Measurements from ENCODE around the gene CCDC88B. TPM values are rescaled to one million over a fixed set of nuclear protein-coding genes. Genes with fewer than 3 reads are reported as not detected.
A peak's percentile ranks its signal among the peaks of the same experiment; 100 is the strongest.

Gene CCDC88B
- total and polyA plus RNA-seq, 12 donors: 4.2 to 42.7 (median 7.0) TPM

DNA sequence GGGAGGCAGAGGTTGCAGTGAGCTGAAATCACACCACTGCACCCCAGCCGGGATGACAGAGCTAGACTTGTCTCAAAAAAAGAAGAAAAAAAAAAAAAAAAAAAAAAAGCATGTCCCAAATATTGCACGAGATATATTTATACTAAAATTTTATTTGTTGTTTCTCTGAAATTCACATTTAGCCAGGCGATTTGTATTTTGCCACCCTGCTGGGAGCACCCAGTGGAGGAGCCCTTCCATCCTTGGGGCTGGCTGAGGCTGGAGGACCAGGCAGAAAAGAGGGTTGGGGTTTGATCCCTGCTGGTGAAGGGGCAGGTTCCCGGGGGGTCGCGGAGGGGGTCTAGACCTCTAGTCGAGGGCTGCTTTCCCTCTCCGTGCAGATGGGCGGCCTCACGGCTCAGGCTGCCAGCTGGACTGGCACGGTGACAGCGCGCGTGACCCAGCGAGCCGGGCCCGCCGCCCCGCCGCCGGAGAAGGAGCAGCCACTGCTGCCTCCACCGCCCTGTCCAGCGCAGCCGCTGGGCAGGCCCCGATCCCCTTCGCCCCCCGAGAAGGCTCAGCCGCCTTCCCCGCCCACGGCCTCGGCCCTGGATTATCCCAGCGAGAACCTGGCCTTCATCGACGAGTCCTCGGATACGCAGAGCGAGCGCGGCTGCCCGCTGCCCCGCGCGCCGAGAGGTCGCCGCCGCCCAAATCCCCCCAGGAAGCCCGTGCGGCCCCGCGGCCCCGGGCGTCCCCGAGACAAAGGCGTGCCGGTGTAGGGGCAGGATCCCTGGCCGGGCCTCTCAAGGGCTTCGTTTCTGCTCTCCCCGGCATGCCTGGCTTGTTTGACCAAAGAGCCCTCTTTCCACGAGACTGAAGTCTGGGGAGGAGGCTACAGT is 40.8 kb upstream of the CCDC88B start:
- peak; percentile 21 to 64 (median 51) for ATAC-seq
- peak overlapping the region in 4 of 10 donors; percentile 4 to 58 (median 31) for H3K27ac ChIP-seq
- TF ChIP-seq, protein P1, sequence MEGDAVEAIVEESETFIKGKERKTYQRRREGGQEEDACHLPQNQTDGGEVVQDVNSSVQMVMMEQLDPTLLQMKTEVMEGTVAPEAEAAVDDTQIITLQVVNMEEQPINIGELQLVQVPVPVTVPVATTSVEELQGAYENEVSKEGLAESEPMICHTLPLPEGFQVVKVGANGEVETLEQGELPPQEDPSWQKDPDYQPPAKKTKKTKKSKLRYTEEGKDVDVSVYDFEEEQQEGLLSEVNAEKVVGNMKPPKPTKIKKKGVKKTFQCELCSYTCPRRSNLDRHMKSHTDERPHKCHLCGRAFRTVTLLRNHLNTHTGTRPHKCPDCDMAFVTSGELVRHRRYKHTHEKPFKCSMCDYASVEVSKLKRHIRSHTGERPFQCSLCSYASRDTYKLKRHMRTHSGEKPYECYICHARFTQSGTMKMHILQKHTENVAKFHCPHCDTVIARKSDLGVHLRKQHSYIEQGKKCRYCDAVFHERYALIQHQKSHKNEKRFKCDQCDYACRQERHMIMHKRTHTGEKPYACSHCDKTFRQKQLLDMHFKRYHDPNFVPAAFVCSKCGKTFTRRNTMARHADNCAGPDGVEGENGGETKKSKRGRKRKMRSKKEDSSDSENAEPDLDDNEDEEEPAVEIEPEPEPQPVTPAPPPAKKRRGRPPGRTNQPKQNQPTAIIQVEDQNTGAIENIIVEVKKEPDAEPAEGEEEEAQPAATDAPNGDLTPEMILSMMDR (IDR thresholded peaks at IDR 0.05): peak in 1 of 9 donors; percentile 14

DNA sequence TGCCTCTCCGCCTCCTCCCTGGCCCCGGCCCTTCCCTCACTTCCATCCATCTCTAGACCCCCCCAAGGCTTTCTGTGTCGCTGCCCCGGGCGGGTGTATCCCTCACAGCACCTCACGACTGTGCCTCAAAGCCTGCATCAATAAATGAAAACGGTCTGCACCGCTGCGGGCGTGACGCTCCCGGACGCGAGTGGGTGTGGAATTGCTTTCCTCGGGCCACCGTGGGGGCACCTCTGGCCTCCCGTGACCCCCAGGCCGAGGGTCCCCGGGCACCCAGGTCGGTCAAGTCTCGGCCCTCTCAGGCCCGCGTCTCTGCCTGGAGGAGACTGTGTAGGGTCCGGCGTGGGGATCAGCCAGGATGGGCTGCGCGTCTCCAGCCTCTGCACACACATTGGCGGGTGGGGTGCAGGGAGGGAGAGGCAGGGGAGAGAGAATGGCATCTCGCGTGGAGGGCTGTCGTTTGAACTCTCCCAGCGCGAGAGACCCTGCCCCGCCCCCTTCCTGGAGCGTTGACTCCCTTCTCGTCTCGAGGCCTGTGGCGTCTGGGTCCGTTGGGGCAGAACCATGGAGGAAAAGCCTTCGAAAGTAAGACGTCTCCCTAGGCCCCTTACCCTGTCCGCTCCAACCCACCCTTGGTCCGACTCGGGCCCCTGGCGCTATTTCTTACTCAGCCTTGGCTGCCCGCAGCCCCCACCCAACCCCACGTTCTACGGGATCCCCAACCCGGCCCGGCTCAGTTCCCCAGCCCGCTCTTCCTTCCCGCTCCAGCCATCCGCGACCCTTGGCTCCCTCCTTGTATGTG is 40.0 kb upstream of the CCDC88B start, which contains the start of gene CATSPERZ:
Gene CATSPERZ, plus strand, starts transcription at position 512 of the 802 bp plus-strand sequence. Its CDS starts 53 bp downstream, at position 565.
- peaks cover 14 to 41% (median 37%) of the 10 kb centered on the region in 9 donors for H3K4me1 ChIP-seq
- H3K9me3 ChIP-seq: no peaks in the 10 kb centered on the region
- peaks cover 6 to 70% (median 65%) of the 10 kb centered on the region in 7 donors for H3K27me3 ChIP-seq
- ATAC-seq: no peak
- peak within 1 kb of the TSS; percentile 14 to 51 (median 48) for H3K4me3 ChIP-seq
- H3K36me3 ChIP-seq: no peaks in the 10 kb centered on the region
- intact Hi-C loops (cut with DNase I): loop anchor here in 8 of 10 donors (2.0 to 5.0 kb wide), 6 partner anchors 27 to 98 kb away; partner anchors contain the start of genes FERMT3 (in 3 of the 8), PLCB3 (in 1 of the 8) and PPP1R14B (in 1 of the 8)
- peak within 1 kb of the TSS in 4 of 10 donors; percentile 4 to 58 (median 31) for H3K27ac ChIP-seq
- TF ChIP-seq, protein P1 (IDR thresholded peaks at IDR 0.05): no peak
- 10 to 12% methylated on average over 54 of the region's 54 CpGs for WGBS, 2 donors
- no peak for DNase-seq

More for the DNA sequence above, 40.8 kb upstream of the CCDC88B start:
- Histone ChIP-seq H3K27me3 (peaks cover 6 to 78% (median 73%) of the 10 kb centered on the region in 7 donors), H3K4me1 (peaks cover 14 to 40% (median 33%) of the 10 kb centered on the region in 9 donors), H3K36me3 (no peaks in the 10 kb centered on the region), H3K9me3 (no peaks in the 10 kb centered on the region), H3K4me3 (peak overlapping the region in 9 of 10 donors; percentile 27 to 51 (median 48))
- peak; percentile 60 to 74 for DNase-seq
- WGBS, 2 donors: 4 to 6% methylated on average over 48 to 60 of the region's 60 CpGs
- intact Hi-C loops (cut with DNase I): loop anchor here in 2 of 10 donors (5.0 kb wide), 1 partner anchor 92 kb away; the partner anchor contains the start of gene FERMT3 (in 2 of the 2)

DNA sequence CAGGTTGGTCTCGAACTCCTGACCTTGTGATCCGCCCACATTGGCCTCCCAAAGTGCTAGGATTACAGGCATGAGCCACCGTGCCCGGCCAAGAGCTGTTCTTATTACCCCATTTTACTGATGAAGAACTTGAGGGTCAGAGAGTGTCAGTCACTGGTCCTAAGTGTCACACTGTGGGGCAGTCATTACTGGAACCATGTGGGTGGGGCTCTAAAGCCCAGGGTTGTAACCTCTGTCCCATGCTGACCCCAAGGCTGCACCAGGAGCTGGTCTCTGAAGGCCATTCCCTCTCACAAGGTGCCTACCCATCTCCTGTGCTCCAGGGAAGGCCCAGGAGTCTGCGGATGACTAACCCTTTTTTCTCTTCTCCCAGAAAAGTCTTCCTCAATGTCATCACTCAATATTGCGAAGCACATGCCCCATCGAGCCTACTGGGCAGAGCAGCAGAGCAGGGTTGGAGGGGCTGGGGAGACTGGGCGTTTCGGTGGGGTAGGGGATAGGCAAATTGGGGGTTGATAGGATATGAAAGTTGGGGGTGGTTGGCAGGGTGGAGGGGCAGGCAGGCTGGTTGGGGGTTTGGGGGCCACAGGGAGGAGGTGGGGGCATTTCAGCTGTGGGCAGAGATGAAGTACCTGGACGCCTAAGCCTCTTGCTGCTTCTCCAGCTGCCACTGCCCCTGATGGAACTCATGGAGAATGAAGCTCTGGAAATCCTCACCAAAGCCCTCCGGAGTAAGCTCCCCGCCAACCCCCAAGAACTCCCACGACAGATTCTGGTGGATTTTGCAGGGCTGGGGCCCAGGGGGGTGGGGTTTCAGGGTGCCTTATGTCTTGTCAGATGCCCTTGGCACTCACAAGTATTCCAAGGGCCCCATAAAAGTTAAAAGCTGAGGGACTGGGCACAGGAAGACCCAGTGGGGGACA is 36.6 kb upstream of the CCDC88B start:
- H3K27me3 ChIP-seq: peaks cover 0 to 37% (median 32%) of the 10 kb centered on the region in 7 donors
- DNase-seq: no peak
- H3K27ac ChIP-seq: peak overlapping the region in 9 of 10 donors; percentile 90 to 98 (median 96)
- no peaks in the 10 kb centered on the region for H3K9me3 ChIP-seq
- intact Hi-C loops (cut with DNase I): loop anchor here in 6 of 10 donors (2.0 to 5.0 kb wide), 7 partner anchors 19 to 101 kb away; partner anchors contain the start of genes BAD (in 2 of the 6), GPR137 (in 2 of the 6), PPP1R14B (in 2 of the 6) and FERMT3 (in 1 of the 6)
- peaks cover 23 to 59% (median 51%) of the 10 kb centered on the region in 9 donors for H3K4me1 ChIP-seq
- H3K36me3 ChIP-seq: peaks cover 0 to 14% (median 0%) of the 10 kb centered on the region in 9 donors
- 86 to 87% methylated on average over 13 of the region's 13 CpGs for WGBS, 2 donors
- peak overlapping the region in 2 of 10 donors; percentile 78 to 89 for H3K4me3 ChIP-seq
- ATAC-seq: no peak
- TF ChIP-seq, protein P1 (IDR thresholded peaks at IDR 0.05): no peak

All from heart right ventricle (tissue), 16 donors.